ENCODE results near the gene LYL1.

The LYL1 gene

GRCh38 chr19:13146763-13147563 lies 44.3 kb upstream of the LYL1 start:
- Mint-ChIP-seq H3K27me3 (ENCODE audit: low read depth, poor library complexity) (peaks cover 3% of the 10 kb centered on the region), H3K36me3 (ENCODE audit: low read depth) (peaks cover 7% of the 10 kb centered on the region), H3K9me3 (no peaks in the 10 kb centered on the region), H3K4me3 (peak overlapping the region; percentile 6), H3K4me1 (peaks cover 18% of the 10 kb centered on the region), H3K27ac (no peak overlapping the region)
- no peak for TF ChIP-seq CTCF (IDR thresholded peaks at IDR 0.05)
- no peak for DNase-seq

DNA sequence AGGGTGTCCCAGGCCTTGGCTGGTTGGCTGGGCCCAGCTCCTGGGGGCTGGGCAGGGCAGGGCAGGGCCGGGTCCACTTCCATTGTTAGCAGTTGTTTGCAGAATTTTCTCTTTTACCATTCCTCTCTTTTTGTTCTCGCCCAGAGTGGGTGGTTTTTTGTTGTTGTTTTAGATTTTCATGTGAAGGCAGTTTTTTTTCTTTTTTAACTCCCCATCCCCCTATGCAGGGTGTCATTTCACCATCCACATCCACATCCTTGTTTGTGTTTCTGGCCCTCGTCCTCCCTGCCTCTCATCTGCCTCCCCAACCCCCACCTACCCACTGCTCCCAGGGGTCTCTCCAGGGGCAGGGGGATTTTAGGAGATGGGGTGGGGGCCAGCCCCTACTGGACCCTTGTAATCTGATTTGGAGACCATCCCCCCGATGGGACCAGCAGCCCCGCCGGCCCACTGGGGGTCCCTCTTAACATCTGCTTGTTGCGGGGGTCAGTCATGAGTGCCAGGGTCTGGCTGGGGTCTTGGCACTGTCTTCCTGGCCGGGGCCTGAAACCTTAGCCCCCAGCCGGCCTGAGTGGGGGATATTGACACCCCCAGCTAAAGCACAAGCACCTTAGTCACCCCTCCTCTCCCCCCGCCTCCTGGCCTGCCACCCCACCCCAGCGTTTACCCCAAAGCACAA lies 37.1 kb upstream of the LYL1 start:
- Mint-ChIP-seq H3K27ac (peak overlapping the region; percentile 86), H3K9me3 (no peaks in the 10 kb centered on the region), H3K4me1 (peaks cover 11% of the 10 kb centered on the region), H3K27me3 (ENCODE audit: low read depth, poor library complexity) (no peaks in the 10 kb centered on the region), H3K4me3 (peak overlapping the region; percentile 63), H3K36me3 (ENCODE audit: low read depth) (peaks cover 21% of the 10 kb centered on the region)
- DNase-seq, result no peak
- no peak for TF ChIP-seq CTCF (IDR thresholded peaks at IDR 0.05)

- peaks cover 11% of the 10 kb centered on the region for H3K4me1 Mint-ChIP-seq
- peak overlapping the region; percentile 30 for H3K27ac Mint-ChIP-seq
- H3K4me3 Mint-ChIP-seq, result no peak overlapping the region
- H3K9me3 Mint-ChIP-seq, result no peaks in the 10 kb centered on the region
- H3K27me3 Mint-ChIP-seq (ENCODE audit: low read depth, poor library complexity), result no peaks in the 10 kb centered on the region
- DNase-seq, result no peak
- peaks cover 25% of the 10 kb centered on the region for H3K36me3 Mint-ChIP-seq (ENCODE audit: low read depth)
- TF ChIP-seq CTCF (IDR thresholded peaks at IDR 0.05), result no peak
Observed at GRCh38 chr19:13138916-13139198, 36.2 kb upstream of the LYL1 start.

GRCh38 chr19:13138171-13138915 lies 35.7 kb upstream of the LYL1 start:
- Mint-ChIP-seq H3K27me3 (ENCODE audit: low read depth, poor library complexity) (no peaks in the 10 kb centered on the region), H3K4me1 (peaks cover 11% of the 10 kb centered on the region), H3K36me3 (ENCODE audit: low read depth) (peaks cover 29% of the 10 kb centered on the region), H3K4me3 (no peak overlapping the region), H3K9me3 (no peaks in the 10 kb centered on the region), H3K27ac (no peak overlapping the region)
- DNase-seq, result no peak
- TF ChIP-seq CTCF (IDR thresholded peaks at IDR 0.05), result no peak

DNA sequence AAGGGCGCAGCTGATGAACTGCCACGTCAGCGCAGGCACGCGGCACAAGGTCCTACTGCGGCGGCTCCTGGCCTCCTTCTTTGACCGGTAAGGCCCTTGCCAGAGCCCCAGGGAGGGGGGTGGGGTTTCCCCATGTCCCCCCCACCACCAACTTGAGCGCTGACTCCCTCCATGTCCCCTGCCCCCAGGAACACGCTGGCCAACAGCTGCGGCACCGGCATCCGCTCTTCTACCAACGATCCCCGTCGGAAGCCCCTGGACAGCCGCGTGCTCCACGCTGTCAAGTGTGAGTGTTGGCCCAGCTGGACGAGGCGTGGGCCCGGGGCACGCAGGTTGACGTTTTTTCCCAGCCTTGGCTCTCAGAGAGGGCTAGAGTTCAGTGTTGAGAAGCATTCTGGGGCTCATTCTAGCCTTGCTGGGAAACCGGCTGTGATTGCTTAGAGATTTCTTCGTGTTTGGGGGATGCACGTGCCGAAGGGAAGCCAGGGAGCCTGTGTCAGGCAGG lies 34.7 kb upstream of the LYL1 start:
- H3K27ac Mint-ChIP-seq, result peak overlapping the region; percentile 68
- H3K4me3 Mint-ChIP-seq, result no peak overlapping the region
- no peak for DNase-seq
- no peaks in the 10 kb centered on the region for H3K9me3 Mint-ChIP-seq
- H3K4me1 Mint-ChIP-seq, result peaks cover 11% of the 10 kb centered on the region
- H3K27me3 Mint-ChIP-seq (ENCODE audit: low read depth, poor library complexity), result no peaks in the 10 kb centered on the region
- no peak for TF ChIP-seq CTCF (IDR thresholded peaks at IDR 0.05)
- peaks cover 39% of the 10 kb centered on the region for H3K36me3 Mint-ChIP-seq (ENCODE audit: low read depth)

Data from nephron progenitor cell (in vitro differentiated cells).